Subcutaneous adipose tissue (tissue), 4 donors: Measurements from ENCODE around the gene RSBN1L. TPM values are rescaled to one million over a fixed set of nuclear protein-coding genes. Genes with fewer than 3 reads are reported as not detected.

Source experiments
- CTCF ChIP-seq: fragments of 450-650 bp; IDR thresholded peaks from one replicate; pipeline ENCODE4 v1.5.1; 2016; ENCODE audit warnings: low read depth, mild to moderate bottlenecking, control low read depth, antibody characterized with exemption, moderate library complexity
- total RNA-seq, 4 donors: library from RNA; depleted of rRNA; stranded (reverse); fragments of >200 nt; gene quantifications; one replicate each; pipeline ENCODE4 v1.1.0, GENCODE V29; 2016

Gene RSBN1L
- total RNA-seq, 4 donors from 2014 or later, result 16.0 to 20.6 (median 18.5) TPM

GRCh38 chr7:77727936-77728701 is 31.9 kb downstream of the RSBN1L start:
- no peak for TF ChIP-seq CTCF

GRCh38 chr7:77729574-77730348 is 33.5 kb downstream of the RSBN1L start:
- TF ChIP-seq CTCF, result no peak

GRCh38 chr7:77731716-77732115 is 35.5 kb downstream of the RSBN1L start:
- TF ChIP-seq CTCF, result no peak

- TF ChIP-seq CTCF, result no peak
Observed at GRCh38 chr7:77734659-77735421, 38.6 kb downstream of the RSBN1L start.

- no peak for TF ChIP-seq CTCF
Observed at GRCh38 chr7:77735457-77735856, 39.2 kb downstream of the RSBN1L start.

- TF ChIP-seq CTCF, result no peak
Observed at GRCh38 chr7:77736991-77737390, 40.7 kb downstream of the RSBN1L start.

- no peak for TF ChIP-seq CTCF
Observed at GRCh38 chr7:77738382-77738781, 42.1 kb downstream of the RSBN1L start.
